T-helper 1 cell (primary cell): ENCODE data around the gene NLGN1.
"Not testable (repeated sequence)": the region's sequence is repeated elsewhere in the genome, so short reads cannot be mapped to it uniquely, and the experiment has no call there.

Experiments used
- DNase-seq, 5 donors: peaks; one replicate each; pipeline ENCODE4 v3.0.0-alpha.2; 2012 to 2020

NLGN1 gene

GRCh38 chr3:174197416-174197815 lies 799.9 kb downstream of the NLGN1 start:
- DNase-seq, result no peak

DNA sequence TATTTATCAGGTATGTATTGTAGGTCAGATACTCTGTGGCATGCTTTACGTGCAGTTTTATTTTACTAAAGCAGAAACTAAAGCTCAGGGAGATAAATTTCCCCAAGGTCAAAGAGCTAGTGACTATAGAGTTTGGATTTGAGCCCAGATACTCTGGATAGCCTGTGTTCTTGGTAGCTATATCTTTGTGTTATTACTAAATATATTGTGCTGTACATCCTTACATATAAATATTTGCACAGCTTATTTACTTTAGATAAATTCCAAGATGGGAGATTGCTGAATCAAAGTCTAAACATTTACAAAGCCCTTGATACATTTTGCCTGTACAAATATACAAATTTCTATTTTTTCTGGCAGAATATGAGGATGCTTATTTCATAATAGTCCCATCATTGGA lies 800.7 kb downstream of the NLGN1 start:
- no peak for DNase-seq

GRCh38 chr3:174199696-174200095 lies 802.2 kb downstream of the NLGN1 start:
- no peak for DNase-seq

GRCh38 chr3:174202116-174202515 lies 804.6 kb downstream of the NLGN1 start:
- no peak for DNase-seq

DNA sequence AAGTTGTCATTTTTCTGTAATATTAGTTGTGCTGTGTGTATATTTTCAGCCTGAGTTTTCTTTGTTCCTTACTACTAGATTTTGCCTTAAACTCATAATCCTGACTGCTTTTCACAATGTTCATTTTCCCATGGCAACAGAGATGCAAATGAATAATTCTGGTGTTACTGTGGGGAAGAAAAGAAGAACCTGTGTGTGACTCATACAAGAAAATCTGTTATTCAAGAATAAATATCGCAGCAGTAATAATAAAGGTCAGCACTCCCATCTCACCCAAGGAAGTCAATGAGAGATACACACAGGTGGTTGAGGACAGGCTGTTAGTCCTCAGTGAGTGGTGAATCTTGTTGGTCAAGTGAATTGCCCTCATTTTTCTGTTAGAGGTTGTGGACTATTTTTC lies 805.0 kb downstream of the NLGN1 start:
- DNase-seq, result no peak

- DNase-seq, result no peak
Observed at GRCh38 chr3:174204765-174205164, 807.2 kb downstream of the NLGN1 start.

- DNase-seq, result no peak
Observed at GRCh38 chr3:174206607-174207192, 809.2 kb downstream of the NLGN1 start.

DNA sequence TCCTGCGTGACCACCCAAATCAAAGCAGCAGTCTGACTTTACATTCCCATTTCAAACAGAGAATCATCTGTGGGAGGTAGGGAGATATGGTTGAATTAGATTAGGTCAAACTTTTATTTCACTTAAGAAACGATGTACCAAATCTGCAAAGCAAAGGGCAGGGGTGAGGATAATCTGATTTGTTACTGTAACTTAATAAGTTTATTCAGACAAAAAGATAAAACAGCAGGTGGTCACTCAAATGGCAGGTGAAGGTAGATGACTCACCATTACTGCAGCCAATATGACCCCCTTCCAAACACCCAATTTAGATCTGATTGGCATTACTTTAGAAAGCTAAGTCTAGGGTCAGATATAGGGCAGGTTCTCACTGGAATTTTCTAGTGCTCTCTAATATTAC lies 810.6 kb downstream of the NLGN1 start:
- DNase-seq, result no peak

GRCh38 chr3:174211896-174212295 lies 814.4 kb downstream of the NLGN1 start:
- DNase-seq, result not testable (repeated sequence)

GRCh38 chr3:174215456-174215855 lies 817.9 kb downstream of the NLGN1 start:
- no peak for DNase-seq

- no peak for DNase-seq
Observed at GRCh38 chr3:174216019-174216418, 818.5 kb downstream of the NLGN1 start.

DNA sequence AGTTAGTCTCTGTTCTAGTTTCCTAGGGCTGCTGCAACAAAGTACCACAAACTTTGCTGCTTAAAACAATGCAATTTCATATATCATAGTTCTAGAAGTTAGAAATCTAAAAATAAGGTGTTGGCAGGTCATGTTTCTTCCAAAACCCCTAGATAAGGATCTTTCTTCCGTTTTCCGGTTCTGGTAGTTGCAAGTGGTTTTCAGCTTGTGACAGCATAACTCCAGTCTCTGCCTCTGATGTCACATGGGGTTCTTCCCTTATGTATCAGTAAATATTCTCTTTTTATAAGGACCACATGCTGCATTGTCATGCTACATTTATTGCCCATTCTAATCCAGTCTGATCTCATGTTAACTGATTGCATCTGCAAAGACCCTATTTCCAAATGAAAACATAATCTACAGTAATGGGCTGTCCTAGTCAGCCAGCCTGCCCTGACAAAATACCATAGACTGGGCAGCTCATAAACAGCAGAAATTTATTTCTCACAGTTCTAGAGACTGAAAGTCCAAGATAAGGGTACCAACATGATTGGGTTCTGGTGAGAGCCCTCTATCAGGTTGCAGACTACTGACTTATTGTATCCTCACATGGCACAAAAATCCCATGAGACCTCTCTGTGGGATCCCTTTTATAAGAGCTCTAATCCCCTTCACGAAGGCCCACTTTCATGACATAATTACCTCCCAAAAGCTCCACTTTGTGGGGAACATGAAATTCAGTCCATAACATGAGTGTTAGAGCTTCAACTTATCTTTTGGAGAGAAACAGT lies 819.6 kb downstream of the NLGN1 start:
- DNase-seq, result peak in 1 of 5 donors; percentile 9

GRCh38 chr3:174218016-174218415 lies 820.5 kb downstream of the NLGN1 start:
- no peak for DNase-seq

DNA sequence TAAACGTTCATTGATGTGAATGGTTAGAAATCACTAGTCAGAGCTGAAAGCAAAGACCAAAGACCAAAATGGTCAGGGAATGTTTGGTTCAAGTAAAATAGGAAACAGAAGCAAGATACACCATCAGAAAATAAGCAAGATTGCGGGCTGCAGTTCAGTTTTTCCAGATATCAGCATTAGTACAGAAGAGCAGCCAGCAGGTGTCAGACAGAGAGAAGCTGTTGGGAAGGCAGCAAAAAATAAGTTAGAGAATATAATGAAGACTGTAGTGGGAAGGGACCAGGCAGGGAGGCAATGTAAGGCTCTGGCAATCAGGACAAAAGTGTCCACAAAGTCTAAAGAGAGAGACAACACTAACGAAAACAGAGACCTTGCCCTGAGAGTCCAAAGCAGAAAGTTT lies 822.2 kb downstream of the NLGN1 start:
- no peak for DNase-seq

DNA sequence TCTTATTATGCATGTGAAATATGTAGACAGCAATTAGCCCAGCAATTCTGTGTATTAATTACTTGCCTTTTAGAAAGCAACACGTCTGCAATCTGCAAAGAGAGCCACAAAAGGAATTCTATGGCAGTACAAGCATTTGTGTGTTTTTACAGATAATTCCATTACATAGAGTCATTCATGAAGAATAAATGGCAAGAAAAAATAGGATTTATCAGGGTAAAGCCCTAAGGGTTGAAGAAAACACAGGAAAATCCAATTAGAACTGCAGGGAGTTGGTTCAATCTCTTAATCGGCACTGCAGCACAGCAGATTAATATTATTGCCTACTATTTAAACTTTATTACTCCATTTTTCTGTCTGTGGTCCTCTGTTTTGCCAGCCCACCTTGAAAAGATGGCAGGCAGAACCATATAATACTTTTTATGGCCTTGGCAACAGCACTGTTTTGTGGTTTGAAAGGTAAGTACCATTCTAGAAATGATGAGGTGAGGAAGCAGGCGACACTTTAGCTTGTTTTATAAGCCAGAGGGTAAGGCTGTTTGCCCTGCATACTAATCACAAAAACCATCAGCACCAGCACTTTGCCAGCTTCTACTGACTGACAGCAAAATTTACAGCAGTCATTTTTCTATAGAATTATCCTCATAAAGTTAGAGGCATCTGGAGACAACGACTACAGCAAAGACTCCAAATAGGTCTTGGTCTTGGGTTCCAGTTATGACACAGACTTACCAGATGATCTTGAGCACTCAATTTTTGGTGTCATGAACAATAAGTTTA lies 823.4 kb downstream of the NLGN1 start:
- no peak for DNase-seq

- no peak for DNase-seq
Observed at GRCh38 chr3:174223042-174223441, 825.5 kb downstream of the NLGN1 start.

DNA sequence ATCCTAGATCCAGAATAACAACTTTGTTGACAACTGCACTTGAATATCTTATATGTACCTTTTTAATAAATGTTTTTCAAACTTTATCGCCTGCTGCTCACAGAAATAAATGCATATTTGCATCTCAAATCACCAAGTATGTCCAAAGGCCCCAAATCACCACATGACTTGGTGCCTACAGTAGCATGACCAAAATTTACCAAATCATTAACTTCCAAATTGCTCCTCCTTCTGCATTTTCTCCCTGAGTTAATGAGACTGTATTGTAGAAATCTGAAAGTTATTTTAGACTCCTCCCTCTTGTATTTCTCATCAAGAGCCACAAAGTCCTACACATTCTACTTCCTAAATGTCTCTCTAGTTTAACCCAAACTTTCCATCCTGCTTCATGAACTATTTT lies 826.1 kb downstream of the NLGN1 start:
- no peak for DNase-seq

DNA sequence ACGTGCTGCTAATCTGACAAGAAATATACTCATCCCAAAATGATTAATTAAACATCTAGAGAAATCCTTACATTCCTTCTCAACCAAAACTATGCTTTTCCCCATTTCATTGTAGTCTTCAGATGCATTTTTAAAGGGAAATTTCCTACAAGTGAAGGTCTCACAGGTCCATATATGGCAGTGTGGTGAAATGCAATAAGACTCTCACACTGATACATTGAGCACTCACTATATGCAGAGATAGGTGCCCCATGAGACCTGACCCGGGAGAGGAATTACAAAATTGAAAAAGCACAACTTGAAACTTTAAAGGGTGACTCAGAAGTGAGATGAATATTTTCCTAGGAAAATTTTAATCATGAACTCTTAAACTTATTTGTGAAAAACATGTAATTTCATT lies 832.4 kb downstream of the NLGN1 start:
- no peak for DNase-seq

DNA sequence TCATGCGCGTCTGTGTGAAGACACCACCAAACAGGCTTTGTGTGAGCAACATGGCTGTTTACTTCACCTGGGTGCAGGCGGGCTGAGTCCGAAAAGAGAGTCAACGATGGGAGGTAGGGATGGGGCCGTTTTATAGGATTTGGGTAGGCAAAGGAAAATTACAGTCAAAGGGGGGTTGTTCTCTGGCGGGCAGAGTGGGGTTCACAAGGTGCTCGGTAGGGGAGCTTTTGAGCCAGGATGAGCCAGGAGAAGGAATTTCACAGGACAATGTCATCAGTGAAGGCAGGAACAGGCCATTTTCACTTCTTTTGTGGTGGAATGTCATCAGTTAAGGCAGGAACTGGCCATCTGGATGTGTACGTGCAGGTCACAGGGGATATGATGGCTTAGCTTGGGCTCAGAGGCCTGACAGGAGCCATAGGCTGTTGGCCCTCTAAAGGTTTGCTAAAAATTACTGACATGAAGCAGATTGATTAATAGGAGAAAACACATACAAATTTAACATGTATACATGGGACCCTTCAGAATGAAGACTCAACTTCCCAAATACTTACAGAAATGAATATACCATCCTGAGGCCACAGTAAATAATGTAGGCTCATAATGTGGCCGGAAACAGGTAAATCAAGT lies 834.6 kb downstream of the NLGN1 start:
- DNase-seq, result not testable (repeated sequence)

DNA sequence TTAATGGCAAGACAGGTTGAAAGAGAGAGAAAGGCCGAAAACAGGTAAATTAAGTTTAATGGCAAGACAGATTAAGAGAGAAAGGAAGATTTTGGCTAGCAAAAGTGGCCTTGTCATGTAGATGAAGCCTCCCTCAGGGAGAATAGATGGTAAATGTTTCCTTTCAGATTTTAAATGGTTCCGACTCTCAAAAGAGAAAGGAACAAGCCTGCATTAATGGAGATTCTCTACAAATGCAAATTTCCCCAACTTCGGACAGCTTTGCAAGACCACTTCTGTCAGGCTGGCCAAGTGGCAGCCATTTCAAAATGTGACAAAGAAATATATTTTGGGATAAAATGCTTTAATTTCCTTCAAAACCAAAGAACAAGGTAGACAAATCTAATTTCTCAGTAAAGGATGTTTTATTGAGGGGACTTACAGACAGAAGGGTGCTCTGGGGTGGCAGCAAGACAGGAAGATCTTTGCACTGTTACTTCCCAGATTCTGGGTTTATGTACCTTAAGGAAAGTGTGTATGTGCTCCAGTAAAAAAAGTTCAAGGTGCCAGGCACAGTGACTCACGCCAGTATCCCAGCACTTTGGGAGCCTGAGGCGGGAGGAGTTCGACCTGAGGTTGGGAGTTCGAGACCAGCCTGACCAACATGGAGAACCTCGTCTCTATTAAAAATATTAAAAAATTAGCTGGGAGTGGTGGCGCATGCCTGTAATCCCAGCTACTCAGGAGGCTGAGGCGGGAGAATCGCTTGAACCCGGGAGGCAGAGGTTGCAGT lies 835.3 kb downstream of the NLGN1 start:
- DNase-seq, result no peak

DNA sequence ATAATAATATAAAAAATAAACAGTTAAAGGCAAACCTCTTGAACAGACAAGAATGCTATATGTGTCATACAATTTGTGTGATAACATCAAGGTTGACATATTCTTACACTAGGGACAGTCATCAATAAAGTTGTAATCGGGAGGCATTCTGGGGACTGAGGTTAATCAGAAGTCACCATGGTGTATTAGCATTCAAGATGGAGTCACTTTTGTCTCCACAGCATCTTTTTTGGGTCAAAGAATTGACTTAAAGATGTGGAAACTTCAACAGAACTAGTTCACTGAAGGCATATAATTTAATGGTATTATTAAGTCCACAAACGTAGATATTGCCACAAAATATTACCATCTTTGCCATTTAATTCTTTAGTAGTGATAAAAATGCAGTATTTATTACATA lies 836.0 kb downstream of the NLGN1 start:
- no peak for DNase-seq

GRCh38 chr3:174242311-174243041 lies 844.9 kb downstream of the NLGN1 start:
- DNase-seq, result no peak
